SU-DHL-6 (cell line): ENCODE measurements around the gene EFCAB12.

Experiments used
- H2AFZ ChIP-seq: fragments of 200-600 bp; sonication (generic); 2 replicates; pipeline ENCODE4 v1.6.1; 2014; ENCODE audit warnings: low read depth, mild to moderate bottlenecking, moderate library complexity, mixed read lengths, antibody characterized with exemption, low read length; ENCODE audit not compliant: severe bottlenecking
- H3F3A ChIP-seq: fragments of 200-600 bp; shearing (Covaris generic); 2 replicates; pipeline ENCODE4 v1.6.0; 2016; ENCODE audit warnings: antibody characterized with exemption, mild to moderate bottlenecking; ENCODE audit not compliant: insufficient read depth
- H3K27ac ChIP-seq: fragments of 200-600 bp; sonication (generic); 2 replicates; pipeline ENCODE4 v1.5.1; 2016; ENCODE audit warnings: low read depth, mild to moderate bottlenecking, low read length, moderate library complexity, mixed read lengths
- H3K27me3 ChIP-seq: fragments of 200-600 bp; sonication (generic), shearing (Covaris generic); 2 replicates; pipeline ENCODE4 v1.6.0; 2014; ENCODE audit warnings: mild to moderate bottlenecking, low read length
- H3K36me3 ChIP-seq: fragments of 200-600 bp; sonication (generic); 2 replicates; pipeline ENCODE4 v1.6.1; 2014; ENCODE audit warnings: mild to moderate bottlenecking, low read length, mixed read lengths
- H3K4me2 ChIP-seq: fragments of 300-600, 200-600 bp; shearing (Covaris generic), sonication (generic); 2 replicates; pipeline ENCODE4 v1.6.0; 2014; ENCODE audit warnings: low read length, low read depth, mild to moderate bottlenecking; ENCODE audit not compliant: poor library complexity, severe bottlenecking
- H3K4me3 ChIP-seq: fragments of 200-600 bp; sonication (generic); 2 replicates; pipeline ENCODE4 v1.5.1; 2014; ENCODE audit warnings: antibody characterized with exemption, low read length, mild to moderate bottlenecking, mixed read lengths; ENCODE audit not compliant: insufficient read depth, poor library complexity, severe bottlenecking
- H3K79me2 ChIP-seq: fragments of 200-600 bp; sonication (generic); 2 replicates; pipeline ENCODE4 v1.6.1; 2014; ENCODE audit warnings: mild to moderate bottlenecking, low read length, moderate library complexity; ENCODE audit not compliant: insufficient read depth
- H3K9ac ChIP-seq: fragments of 200-600 bp; sonication (generic); 2 replicates; pipeline ENCODE4 v1.7.0; 2014; ENCODE audit warnings: mild to moderate bottlenecking, low read length
- H3K9me2 ChIP-seq: fragments of 200-600 bp; sonication (generic); replicated peaks from 2 replicates; pipeline ENCODE4 v1.6.1; 2014; ENCODE audit warnings: low read length; ENCODE audit not compliant: insufficient read depth
- H3K9me3 ChIP-seq: fragments of 200-600 bp; sonication (generic); 2 replicates; pipeline ENCODE4 v1.6.1; 2014; ENCODE audit warnings: low read length, mixed read lengths; ENCODE audit not compliant: insufficient read depth
- H4K20me1 ChIP-seq: fragments of 200-600 bp; sonication (generic); 2 replicates; pipeline ENCODE4 v1.6.1; 2014; ENCODE audit warnings: low read depth, mild to moderate bottlenecking, antibody characterized with exemption, low read length, moderate library complexity, mixed read lengths
- EZH2phosphoT487 ChIP-seq: fragments of 200-600 bp; sonication (generic), shearing (Covaris generic); conservative IDR thresholded peaks from 2 replicates; pipeline ENCODE4 v1.6.1; 2018; ENCODE audit warnings: mild to moderate bottlenecking, antibody characterized with exemption, low read length, moderate library complexity, mixed read lengths
- TF ChIP-seq, protein P1 (sequence below): fragments of 200-600 bp; sonication (generic); IDR thresholded peaks from one replicate; pipeline ENCODE4 v1.5.1; 2017; ENCODE audit warnings: antibody characterized with exemption, mild to moderate bottlenecking, low read length, moderate library complexity; ENCODE audit not compliant: insufficient read depth, poor library complexity, severe bottlenecking

Gene EFCAB12

GRCh38 chr3:129424185-129424841 lies 4.1 kb downstream of the EFCAB12 start:
- TF ChIP-seq, protein P1, sequence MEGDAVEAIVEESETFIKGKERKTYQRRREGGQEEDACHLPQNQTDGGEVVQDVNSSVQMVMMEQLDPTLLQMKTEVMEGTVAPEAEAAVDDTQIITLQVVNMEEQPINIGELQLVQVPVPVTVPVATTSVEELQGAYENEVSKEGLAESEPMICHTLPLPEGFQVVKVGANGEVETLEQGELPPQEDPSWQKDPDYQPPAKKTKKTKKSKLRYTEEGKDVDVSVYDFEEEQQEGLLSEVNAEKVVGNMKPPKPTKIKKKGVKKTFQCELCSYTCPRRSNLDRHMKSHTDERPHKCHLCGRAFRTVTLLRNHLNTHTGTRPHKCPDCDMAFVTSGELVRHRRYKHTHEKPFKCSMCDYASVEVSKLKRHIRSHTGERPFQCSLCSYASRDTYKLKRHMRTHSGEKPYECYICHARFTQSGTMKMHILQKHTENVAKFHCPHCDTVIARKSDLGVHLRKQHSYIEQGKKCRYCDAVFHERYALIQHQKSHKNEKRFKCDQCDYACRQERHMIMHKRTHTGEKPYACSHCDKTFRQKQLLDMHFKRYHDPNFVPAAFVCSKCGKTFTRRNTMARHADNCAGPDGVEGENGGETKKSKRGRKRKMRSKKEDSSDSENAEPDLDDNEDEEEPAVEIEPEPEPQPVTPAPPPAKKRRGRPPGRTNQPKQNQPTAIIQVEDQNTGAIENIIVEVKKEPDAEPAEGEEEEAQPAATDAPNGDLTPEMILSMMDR: no peak
- TF ChIP-seq EZH2phosphoT487: no peak
- no peak overlapping the region for H3K27ac ChIP-seq
- H3K4me3 ChIP-seq: no peak overlapping the region
- no peaks in the 10 kb centered on the region; the same call in 1 of the 2 replicates for H3K9me3 ChIP-seq
- peak overlapping the region; percentile 2 for H2AFZ ChIP-seq
- H4K20me1 ChIP-seq: no peaks in the 10 kb centered on the region
- H3K9me2 ChIP-seq: no peaks in the 10 kb centered on the region
- H3K9ac ChIP-seq: no peak overlapping the region
- H3K79me2 ChIP-seq: no peaks in the 10 kb centered on the region
- H3F3A ChIP-seq: peaks cover 4% of the 10 kb centered on the region
- no peaks in the 10 kb centered on the region for H3K36me3 ChIP-seq
- H3K4me2 ChIP-seq: no peak overlapping the region
- no peaks in the 10 kb centered on the region for H3K27me3 ChIP-seq

GRCh38 chr3:129422897-129423296 lies 5.5 kb downstream of the EFCAB12 start:
- H3K36me3 ChIP-seq: no peaks in the 10 kb centered on the region
- no peaks in the 10 kb centered on the region for H3K9me2 ChIP-seq
- H3F3A ChIP-seq: no peaks in the 10 kb centered on the region
- no peaks in the 10 kb centered on the region for H3K79me2 ChIP-seq
- H3K27me3 ChIP-seq: no peaks in the 10 kb centered on the region
- no peaks in the 10 kb centered on the region; the same call in 1 of the 2 replicates for H3K9me3 ChIP-seq
- no peak overlapping the region for H3K9ac ChIP-seq
- no peaks in the 10 kb centered on the region for H4K20me1 ChIP-seq
- H2AFZ ChIP-seq: no peak overlapping the region
- no peak overlapping the region for H3K27ac ChIP-seq
- TF ChIP-seq, protein P1: no peak
- TF ChIP-seq EZH2phosphoT487: no peak
- H3K4me3 ChIP-seq: no peak overlapping the region
- no peak overlapping the region for H3K4me2 ChIP-seq

DNA sequence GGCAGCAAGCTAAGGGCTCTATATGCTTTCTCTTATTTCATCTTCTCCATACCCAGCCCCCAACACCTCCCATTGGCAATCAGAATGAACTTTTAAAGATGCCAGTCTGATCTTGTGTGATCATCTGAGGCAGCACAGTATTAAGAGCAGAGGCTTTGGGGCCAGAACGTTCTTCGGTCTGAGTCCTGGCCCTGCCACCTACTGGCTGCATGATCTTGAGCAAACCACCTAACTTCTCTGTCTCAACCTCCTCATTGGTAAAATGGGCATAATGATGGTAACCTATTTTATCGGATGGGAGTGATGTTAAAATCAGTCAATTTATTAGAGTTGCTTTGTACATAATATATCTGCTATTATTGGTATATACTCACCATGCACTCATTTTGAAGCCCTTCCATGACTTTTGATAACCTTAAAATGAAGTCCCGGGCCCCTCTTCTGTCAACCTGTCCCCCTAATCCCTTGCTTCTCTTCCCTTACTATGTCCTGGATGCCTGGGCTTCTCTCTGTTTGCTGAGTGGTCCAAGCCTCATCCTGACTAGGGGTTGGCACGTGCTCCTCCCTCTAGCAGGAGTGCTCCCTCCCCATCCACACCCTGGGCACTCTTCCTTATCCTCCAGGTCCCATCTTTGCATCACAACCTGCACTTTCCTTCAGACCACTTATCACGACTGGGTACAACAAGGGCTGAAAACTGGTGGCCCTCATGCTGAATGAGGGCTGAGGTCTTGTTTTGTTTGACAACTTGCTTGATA lies 6.3 kb downstream of the EFCAB12 start:
- Histone ChIP-seq H3K9me2 (no peaks in the 10 kb centered on the region), H4K20me1 (no peaks in the 10 kb centered on the region), H3K27ac (no peak overlapping the region), H2AFZ (no peak overlapping the region), H3K4me3 (no peak overlapping the region), H3K9me3 (no peaks in the 10 kb centered on the region; the same call in 1 of the 2 replicates), H3K27me3 (no peaks in the 10 kb centered on the region), H3K79me2 (no peaks in the 10 kb centered on the region), H3K4me2 (no peak overlapping the region), H3F3A (no peaks in the 10 kb centered on the region), H3K36me3 (no peaks in the 10 kb centered on the region), H3K9ac (no peak overlapping the region)
- TF ChIP-seq, protein P1: no peak
- no peak for TF ChIP-seq EZH2phosphoT487
